ENCODE measurements around the gene PLK3.
"Not testable (repeated sequence)": the region's sequence is repeated elsewhere in the genome, so short reads cannot be mapped to it uniquely, and the experiment has no call there.

DNA sequence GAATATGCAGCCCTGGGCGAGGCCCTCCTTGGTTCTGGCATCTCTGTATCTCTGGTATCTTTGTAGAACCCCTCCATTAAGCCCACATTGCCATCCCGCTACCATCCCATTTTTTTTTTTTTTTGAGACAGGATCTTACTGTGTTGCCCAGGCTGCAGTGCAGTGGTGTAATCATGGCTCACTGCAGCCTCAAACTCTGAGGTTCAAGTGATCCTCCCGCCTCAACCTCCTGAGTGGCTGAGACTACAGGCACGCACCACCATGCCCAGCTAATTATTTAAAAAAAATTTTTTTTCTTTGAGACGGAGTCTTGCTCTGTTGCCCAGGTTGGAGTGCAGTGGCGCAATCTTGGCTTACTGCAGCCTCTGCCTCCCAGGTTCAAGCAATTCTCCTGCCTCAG, 24.2 kb downstream of the PLK3 start:
- not testable (repeated sequence) for TF ChIP-seq CTCF (conservative IDR thresholded peaks at IDR 0.05 in 1 of 2, IDR thresholded peaks at IDR 0.05 in 1 of 2; ENCODE audit: extremely low read depth in 1 of 2, insufficient read depth in 1 of 2, low read depth in 1 of 2, low read length in 2 of 2); EZH2 (IDR thresholded peaks at IDR 0.05; ENCODE audit: borderline replicate concordance, low read length)

All from mammary epithelial cell (primary cell).